Prostate gland (tissue), 2 donors: ENCODE measurements around the gene MYLK4.

Experiments used
- CTCF ChIP-seq, 4 experiments: fragments of 200-600 bp in 2 of 4; fragments of 450-650 bp in 2 of 4; sonication (generic) in 2 of 4; IDR thresholded peaks; 1 replicate in 3 of 4; 2 replicates in 1 of 4; pipeline ENCODE4 v1.5.1; 2016 to 2019; ENCODE audit warnings: antibody characterized with exemption in 4 of 4, mild to moderate bottlenecking in 2 of 4, moderate library complexity in 2 of 4
- POLR2A ChIP-seq: fragments of 450-650 bp; IDR thresholded peaks from one replicate; pipeline ENCODE4 v1.6.1; 2016; ENCODE audit warnings: antibody characterized with exemption, mild to moderate bottlenecking

- TF ChIP-seq CTCF (IDR thresholded peaks at IDR 0.05) (no peak), POLR2A (no peak)
These were observed 117.0 kb downstream of the MYLK4 start for GRCh38 chr6:2633736-2634135.
